Subcutaneous adipose tissue (tissue), 4 donors: Measurements from ENCODE around the gene TRIM62. TPM values are rescaled to one million over a fixed set of nuclear protein-coding genes. Genes with fewer than 3 reads are reported as not detected.

Experiments
- CTCF ChIP-seq: fragments of 450-650 bp; IDR thresholded peaks from one replicate; pipeline ENCODE4 v1.5.1; 2016; ENCODE audit warnings: low read depth, mild to moderate bottlenecking, control low read depth, antibody characterized with exemption, moderate library complexity
- total RNA-seq, 4 donors: library from RNA; depleted of rRNA; stranded (reverse); fragments of >200 nt; gene quantifications; one replicate each; pipeline ENCODE4 v1.1.0, GENCODE V29; 2016

TRIM62 gene
- total RNA-seq, 4 donors from 2014 or later: 1.5 to 4.9 (median 3.5) TPM

GRCh38 chr1:33155877-33156538 lies 25.8 kb downstream of the TRIM62 start:
- TF ChIP-seq CTCF: no peak

GRCh38 chr1:33153650-33154049 lies 28.2 kb downstream of the TRIM62 start:
- no peak for TF ChIP-seq CTCF

- no peak for TF ChIP-seq CTCF
These were observed 29.0 kb downstream of the TRIM62 start for GRCh38 chr1:33152685-33153432.

- TF ChIP-seq CTCF: no peak
These were observed 30.7 kb downstream of the TRIM62 start for GRCh38 chr1:33151116-33151515.

DNA sequence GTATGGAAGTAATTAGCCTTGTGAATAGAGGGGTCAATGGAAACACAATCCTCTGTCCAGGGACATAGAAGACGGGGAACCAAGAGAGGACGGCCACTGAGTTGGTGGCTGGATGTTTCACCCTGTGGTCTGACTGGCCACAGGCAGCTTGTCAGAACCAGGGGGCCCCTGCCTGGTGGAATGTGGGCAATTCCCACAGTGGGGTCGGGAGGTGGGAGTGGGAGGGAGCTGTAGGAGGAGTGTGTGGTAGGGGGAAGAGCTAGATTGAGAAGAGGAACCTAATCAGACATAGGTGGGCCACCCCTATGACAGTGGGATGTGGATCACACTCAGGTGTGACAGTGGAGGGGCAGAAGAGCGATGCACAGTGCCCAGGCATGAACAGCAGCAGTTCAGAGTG lies 31.3 kb downstream of the TRIM62 start:
- TF ChIP-seq CTCF: no peak

- no peak for TF ChIP-seq CTCF
These were observed 32.2 kb downstream of the TRIM62 start for GRCh38 chr1:33149453-33150190.

DNA sequence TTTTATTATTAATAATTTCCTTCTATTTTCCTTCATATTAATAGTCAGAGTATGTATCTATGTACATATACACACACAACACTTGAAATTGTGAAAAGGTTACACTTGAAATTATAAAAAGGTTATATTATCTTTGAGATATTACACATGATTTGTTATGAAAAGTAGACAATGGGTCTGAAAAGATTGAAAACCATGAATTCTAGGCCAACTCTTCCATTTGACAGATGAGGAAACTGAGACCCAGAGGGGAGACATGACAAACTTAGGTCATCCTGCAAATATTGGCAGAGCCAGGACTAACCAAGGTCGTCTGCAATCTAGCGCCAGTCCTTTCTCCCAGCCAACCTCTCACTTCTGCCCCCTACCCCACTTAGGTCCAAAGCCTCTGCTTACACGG lies 33.2 kb downstream of the TRIM62 start:
- TF ChIP-seq CTCF: no peak
